HG02610 (cell line): Measurements from ENCODE around the gene ATE1.
"Not testable (repeated sequence)": the region's sequence is repeated elsewhere in the genome, so short reads cannot be mapped to it uniquely, and the experiment has no call there.

Experiments
- ATAC-seq: cut with Tn5 transposase; IDR thresholded peaks from one replicate; pipeline ENCODE4 v1.9.1; 2021; ENCODE audit warnings: mild to moderate bottlenecking, moderate library complexity; ENCODE audit not compliant: unreplicated experiment

The ATE1 gene

DNA sequence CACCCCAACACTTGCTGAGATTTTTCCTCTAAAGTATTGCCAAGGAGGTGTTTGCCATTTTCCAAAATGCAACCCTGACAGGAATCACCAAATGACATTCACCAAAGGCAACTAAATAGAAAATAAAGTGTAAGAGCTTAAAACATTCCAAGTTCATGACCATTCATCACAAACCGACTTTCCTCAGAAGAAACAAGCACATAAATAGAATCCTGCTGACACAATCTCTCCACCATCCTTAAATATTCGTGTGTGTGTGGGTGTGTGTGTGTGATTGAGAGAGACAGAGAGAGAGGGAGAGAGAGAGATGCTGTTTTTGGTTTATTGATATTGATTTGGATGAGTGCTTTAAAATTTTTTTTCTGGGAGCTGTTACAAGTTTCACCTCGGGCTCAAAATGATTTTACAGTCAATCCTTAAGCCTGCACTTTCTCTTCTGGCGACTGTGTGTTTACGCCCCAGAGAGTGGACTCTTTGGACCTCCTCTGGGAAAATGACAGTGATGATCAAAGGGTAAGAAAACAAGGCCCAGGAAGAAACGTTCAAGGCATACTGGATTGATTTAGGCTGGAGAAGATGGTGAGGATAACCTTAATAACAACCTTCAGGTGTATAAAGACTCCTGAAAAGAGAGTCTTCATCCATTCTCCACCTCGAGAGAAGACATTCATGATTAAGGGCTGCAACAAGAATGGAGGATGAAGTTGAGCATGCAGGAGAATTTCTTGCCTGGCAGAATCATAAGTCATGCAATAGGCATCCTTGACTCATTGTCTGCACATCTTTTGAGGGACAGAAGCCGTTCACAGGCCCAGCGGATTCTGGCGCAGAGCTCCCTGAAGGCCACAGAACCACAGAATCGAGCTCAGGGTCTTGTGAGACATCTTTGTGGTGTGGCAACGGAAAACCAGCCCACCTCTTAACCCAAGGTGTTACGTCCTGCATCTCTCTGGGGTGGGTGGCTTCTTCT lies 225.2 kb downstream of the ATE1 start:
- no peak for ATAC-seq

DNA sequence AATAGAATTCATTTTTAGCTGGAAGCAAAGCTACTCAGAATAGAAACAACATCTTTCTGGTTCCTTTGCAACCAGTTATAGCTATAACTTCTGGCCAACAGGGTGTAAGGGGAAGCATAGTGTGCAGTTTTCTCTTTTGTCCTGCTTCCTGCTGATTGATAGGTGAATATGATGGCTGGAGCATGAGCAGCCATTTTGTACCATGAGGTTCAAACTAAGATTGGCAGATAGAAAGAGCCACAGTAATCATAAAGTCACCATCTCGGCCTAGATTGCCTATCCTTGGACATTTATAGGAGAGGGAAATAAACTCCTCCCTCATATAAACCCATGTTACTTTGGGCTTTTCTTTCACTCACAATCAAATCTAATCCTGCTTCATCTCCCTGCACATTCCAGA lies 227.4 kb downstream of the ATE1 start:
- no peak for ATAC-seq

DNA sequence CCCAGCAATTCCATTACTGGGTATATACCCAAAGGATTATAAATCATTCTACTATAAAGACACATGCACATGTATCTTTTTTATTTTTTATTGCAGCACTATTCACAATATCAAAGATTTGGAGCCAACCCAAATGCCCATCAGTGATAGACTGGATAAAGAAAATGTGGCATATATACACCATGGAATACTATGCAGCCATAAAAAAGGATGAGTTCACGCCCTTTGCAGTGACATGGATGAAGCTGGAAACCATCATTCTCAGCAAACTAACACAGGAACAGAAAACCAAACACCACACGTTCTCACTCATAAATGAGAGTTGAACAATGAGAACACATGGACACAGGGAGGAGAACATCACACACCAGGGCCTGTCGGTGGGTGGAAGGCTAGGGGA lies 228.1 kb downstream of the ATE1 start:
- not testable (repeated sequence) for ATAC-seq

DNA sequence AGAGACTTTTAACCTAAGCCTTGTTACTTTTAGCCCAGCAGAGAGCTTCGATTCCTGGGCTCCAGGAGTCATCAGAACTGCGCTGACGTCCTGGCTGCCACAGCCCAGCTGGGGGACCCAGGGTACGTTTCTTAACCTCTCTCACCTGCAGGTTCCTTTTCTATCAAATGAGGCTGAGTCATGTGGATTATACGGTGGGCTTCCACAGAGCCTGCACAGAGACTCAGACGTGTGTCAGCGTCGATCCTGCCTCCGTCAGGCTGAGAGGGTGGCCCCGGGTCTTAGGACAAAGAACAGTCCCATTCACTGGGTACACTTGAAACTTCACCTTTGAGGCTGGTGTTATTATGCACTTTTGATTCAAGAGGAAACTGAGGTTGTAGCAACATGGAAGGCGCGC lies 228.9 kb downstream of the ATE1 start:
- no peak for ATAC-seq

DNA sequence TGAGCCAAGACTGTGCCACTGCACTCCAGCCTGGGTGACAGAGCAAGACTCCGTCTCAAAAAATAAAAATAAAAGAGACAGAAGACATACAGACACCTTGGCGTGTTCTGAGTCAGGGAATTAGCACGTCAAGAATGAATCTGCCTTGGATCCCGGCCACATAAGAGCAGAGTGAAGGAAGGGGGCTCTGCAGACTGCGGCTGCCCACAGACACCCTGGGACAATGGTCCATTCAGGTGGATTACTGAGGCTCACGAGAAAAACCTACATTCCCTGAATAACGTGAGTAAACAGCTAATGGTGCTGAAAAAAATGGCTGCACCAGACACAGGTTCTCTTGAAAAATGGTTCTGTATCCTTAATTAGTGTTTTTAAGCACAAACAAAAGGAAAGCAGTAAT lies 229.5 kb downstream of the ATE1 start:
- ATAC-seq = no peak

DNA sequence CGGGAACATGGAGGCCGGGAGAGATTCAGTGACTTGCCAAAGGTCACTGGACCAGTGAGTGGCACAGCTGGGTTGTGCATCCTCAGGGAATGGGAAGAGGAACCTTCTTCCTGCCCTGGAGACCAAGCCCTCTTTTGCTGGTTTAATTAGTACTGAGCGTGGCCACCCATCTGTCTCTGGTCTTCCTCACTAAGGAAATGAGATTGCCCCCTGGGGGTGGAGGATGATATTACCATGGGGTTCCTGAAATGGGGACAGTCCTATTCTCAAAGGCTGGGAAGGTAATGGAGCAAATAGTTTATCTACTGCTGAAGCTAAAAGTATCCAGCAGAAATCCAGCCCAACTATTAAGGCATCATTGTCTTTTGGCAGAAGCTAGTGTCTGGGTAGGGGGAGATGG lies 231.0 kb downstream of the ATE1 start:
- ATAC-seq = no peak

DNA sequence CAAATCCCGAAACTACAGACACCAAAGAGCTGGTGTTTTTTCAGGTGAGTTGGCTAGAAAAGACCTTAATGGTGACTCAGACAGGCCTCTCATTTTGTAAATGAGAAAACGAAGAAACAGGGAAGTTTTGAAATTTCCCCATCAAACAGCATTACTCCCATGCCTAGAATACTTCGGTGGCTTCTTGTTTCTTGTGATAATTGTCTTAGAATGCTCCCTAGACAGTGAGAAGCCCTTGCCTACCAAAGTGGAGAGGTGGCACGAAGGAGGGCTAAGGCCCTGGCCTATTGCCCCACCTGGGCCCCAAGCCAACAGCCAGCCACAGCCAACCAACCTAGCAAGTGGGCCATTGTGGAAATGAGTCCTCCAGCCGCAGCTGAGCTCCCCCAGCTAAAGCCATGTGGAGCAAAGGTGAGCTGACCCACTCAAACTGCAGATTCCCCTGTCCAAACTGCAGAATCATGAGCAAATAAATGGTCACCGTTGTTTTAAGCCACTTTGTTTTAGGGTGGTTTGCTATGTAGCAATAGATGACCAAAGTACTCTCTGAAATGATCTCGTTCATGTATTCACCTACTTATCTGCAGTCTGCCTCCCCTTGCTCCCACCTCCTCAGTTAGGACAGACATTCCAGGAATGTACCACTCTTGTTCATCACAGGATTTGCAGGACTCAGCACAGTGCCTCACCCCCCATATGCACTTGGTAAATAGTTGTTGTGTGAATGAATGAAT lies 231.9 kb downstream of the ATE1 start:
- no peak for ATAC-seq

DNA sequence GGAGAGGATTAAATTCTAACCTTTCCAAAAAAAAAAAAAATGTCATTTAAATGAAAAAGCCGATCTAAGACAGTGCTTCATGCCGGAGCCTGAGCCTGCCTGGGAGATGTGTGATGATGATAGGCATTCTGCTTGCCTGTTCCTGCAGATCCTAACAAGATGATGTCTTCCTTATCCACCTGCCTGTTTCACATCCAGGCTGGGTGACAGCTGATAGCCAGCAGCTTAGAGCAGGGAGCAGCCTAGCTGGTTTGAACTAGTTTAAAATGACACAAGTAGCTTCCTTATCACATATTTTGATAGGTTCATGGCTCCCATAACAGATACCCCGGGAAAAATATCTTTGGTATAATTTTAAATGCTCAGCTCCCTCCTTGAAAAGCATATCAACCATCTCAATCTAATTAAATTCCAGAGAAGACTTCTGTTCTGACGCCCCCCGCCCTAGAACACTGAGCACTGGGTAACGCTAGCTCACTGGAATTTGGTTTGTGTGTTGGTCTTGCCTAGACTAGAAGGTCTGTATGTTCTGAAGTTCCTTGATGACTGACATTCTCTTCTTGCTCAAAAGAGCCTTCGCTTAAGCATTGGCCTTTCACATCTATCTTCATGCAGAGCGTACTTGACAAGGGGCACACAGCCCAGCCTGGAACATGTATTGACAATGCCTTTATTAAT lies 232.7 kb downstream of the ATE1 start:
- ATAC-seq = no peak

DNA sequence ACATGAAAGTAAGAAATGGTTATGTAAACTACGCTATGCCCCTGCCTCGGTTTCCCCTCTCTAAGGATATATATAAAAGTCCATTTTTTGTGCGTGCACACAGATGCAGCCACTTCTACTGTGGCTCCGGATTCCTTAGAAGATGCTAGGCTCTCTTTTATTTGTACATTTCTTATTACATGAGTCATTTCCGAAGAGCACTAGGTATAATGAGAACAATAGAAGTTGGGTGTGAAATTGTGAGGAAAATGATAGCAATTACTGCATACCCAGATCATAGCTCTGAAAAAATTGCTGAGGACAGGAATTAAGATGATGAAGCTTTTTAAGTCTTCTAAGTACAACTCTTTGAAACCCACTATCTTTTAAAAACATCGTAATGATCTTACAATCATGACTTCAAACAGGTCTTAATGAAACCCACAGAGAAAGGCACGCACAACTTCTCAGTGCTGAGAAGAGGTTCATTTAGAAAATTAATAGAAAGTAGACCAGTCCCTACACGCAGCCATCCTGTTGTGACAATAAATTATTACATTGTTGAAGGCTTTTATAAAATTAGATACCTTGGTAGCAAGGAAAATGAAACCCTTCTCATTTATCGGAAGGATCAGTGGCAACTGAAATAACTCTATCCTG lies 233.4 kb downstream of the ATE1 start:
- no peak for ATAC-seq

DNA sequence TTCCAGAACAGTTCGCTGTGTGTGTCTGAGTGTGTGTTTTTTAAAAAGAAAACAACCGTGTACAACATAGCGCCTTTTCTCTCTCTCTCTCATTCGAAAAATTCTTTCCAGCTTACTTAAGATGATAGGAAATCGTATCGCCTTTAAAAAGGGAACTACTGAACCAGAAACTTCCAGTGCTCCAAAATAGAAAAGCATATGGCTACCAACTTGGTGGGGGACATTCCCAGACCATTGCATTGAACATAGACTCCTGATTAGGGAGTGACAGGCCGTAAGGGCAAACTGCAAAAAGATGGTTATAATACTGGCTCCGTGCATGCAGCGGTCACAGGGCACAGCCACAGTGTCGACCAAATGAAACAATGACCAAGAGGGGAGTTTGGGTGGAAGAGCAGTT lies 235.2 kb downstream of the ATE1 start:
- no peak for ATAC-seq

DNA sequence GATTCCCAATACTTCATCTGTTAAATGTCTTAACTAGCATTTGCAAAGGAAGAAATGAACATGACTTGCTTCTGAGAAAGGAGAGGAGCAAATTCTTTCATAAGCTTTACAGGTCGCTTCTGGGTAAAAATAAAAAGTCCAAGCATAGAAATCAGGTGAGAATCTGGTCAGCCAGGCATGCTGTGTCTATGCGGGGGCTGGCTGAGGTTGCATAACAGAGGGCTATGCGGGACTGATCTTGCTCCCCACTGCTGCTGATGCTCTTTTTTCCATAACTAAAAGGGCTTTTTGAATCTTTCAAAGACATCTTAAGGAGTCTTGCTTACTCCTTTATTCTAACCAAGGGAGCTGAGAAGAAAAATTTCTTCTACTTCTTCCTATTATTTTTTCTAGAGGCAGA lies 236.9 kb downstream of the ATE1 start:
- ATAC-seq = no peak
